GM12873 (cell line): ENCODE results near the gene CAPN1.

ENCODE experiments used
- CTCF ChIP-seq: IDR thresholded peaks from 2 replicates; pipeline ENCODE4 v1.5.1; 2012; ENCODE audit warnings: low read depth, mild to moderate bottlenecking, moderate library complexity, low read length, control low read depth; ENCODE audit not compliant: insufficient read depth; ENCODE audit errors: missing control alignments

Gene CAPN1

GRCh38 chr11:65226103-65226442 lies 44.3 kb downstream of the CAPN1 start:
- TF ChIP-seq CTCF, result no peak

- TF ChIP-seq CTCF, result no peak
Measured at GRCh38 chr11:65227879-65228278, 46.2 kb downstream of the CAPN1 start.

- TF ChIP-seq CTCF, result no peak
Measured at GRCh38 chr11:65236194-65237059, 54.7 kb downstream of the CAPN1 start.

GRCh38 chr11:65241134-65241533 lies 59.4 kb downstream of the CAPN1 start:
- no peak for TF ChIP-seq CTCF

GRCh38 chr11:65241692-65242091 lies 60.0 kb downstream of the CAPN1 start:
- no peak for TF ChIP-seq CTCF

GRCh38 chr11:65242389-65242788 lies 60.7 kb downstream of the CAPN1 start:
- TF ChIP-seq CTCF, result no peak

- no peak for TF ChIP-seq CTCF
Measured at GRCh38 chr11:65243797-65244196, 62.1 kb downstream of the CAPN1 start.
